Caco-2 (cell line): ENCODE measurements around the gene ETNK1. TPM values are rescaled to one million over a fixed set of nuclear protein-coding genes. Genes with fewer than 3 reads are reported as not detected.

Experiments used
- BruUV-seq: library from RNA; stranded (reverse); fragments of 400-500 nt; replicated peaks from 2 replicates; lab custom pipeline; 2021; lab: Mats Ljungman, UMichigan
- CTCF ChIA-PET: fragments of 300-600 bp; sonication (Branson Sonifier 250); formaldehyde crosslinking; loops from one replicate; lab custom pipeline; 2022; ENCODE audit warnings: antibody characterized with exemption; lab: Charles Lee
- POLR2A ChIA-PET: fragments of 300-600 bp; sonication (Branson Sonifier 250); formaldehyde crosslinking; loops from one replicate; lab custom pipeline; 2022; ENCODE audit warnings: antibody characterized with exemption; lab: Charles Lee
- DNase-seq, 2 experiments: peaks; one replicate each; pipeline versions ENCODE4 v3.0.0 to v3.0.0-alpha.2; 2020 to 2022
- H3K27me3 ChIP-seq: replicated peaks from 2 replicates; pipeline ENCODE4 v1.6.0; 2011; ENCODE audit warnings: low read length; ENCODE audit not compliant: control insufficient read depth, insufficient read depth
- H3K36me3 ChIP-seq: 2 replicates; pipeline ENCODE4 v1.5.1; 2011; ENCODE audit warnings: low read length; ENCODE audit not compliant: control insufficient read depth, insufficient read depth
- H3K4me1 ChIP-seq: fragments of 250-450 bp; sonication (Bioruptor Pico); 2 replicates; pipeline ENCODE4 v1.5.1; 2020; ENCODE audit warnings: mild to moderate bottlenecking
- H3K4me3 ChIP-seq: 2 replicates; pipeline ENCODE4 v1.5.1; 2011; ENCODE audit warnings: low read depth, mild to moderate bottlenecking, control low read depth, low read length
- H3K9me3 ChIP-seq: fragments of 250-450 bp; sonication (Bioruptor Pico); 2 replicates; pipeline ENCODE4 v1.5.1; 2020; ENCODE audit warnings: mild to moderate bottlenecking, moderate library complexity
- H3K27ac Mint-ChIP-seq: one replicate; pipeline ENCODE4 v1.8.0; 2022; ENCODE audit warnings: mixed read lengths; ENCODE audit not compliant: unreplicated experiment
- H3K27me3 Mint-ChIP-seq: one replicate; pipeline ENCODE4 v1.8.0; 2022; ENCODE audit warnings: mixed read lengths; ENCODE audit not compliant: insufficient read depth, unreplicated experiment
- H3K36me3 Mint-ChIP-seq: one replicate; pipeline ENCODE4 v1.8.0; 2022; ENCODE audit warnings: mild to moderate bottlenecking, mixed read lengths; ENCODE audit not compliant: insufficient read depth, unreplicated experiment
- H3K4me1 Mint-ChIP-seq: one replicate; pipeline ENCODE4 v1.8.0; 2022; ENCODE audit warnings: low read depth, mixed read lengths; ENCODE audit not compliant: unreplicated experiment
- H3K4me3 Mint-ChIP-seq: one replicate; pipeline ENCODE4 v1.8.0; 2022; ENCODE audit warnings: mild to moderate bottlenecking, moderate library complexity, mixed read lengths; ENCODE audit not compliant: unreplicated experiment
- H3K9me3 Mint-ChIP-seq: one replicate; pipeline ENCODE4 v1.8.0; 2022; ENCODE audit warnings: mixed read lengths; ENCODE audit not compliant: unreplicated experiment
- CTCF ChIP-seq, 2 experiments: fragments of 200-600 bp in 1 of 2; IDR thresholded peaks; 1 replicate in 1 of 2; 2 replicates in 1 of 2; pipeline versions ENCODE4 v1.5.1 to v1.8.0; 2011 to 2022; ENCODE audit warnings: antibody characterized with exemption in 1 of 2, control low read depth in 1 of 2, inconsistent platforms in 1 of 2, low read depth in 1 of 2, low read length in 1 of 2, mild to moderate bottlenecking in 1 of 2, moderate library complexity in 1 of 2; ENCODE audit not compliant: insufficient read depth in 1 of 2, severe bottlenecking in 1 of 2, unreplicated experiment in 1 of 2
- intact Hi-C: fragments of 100-400 bp; cut with micrococcal nuclease; formaldehyde crosslinking; loops from one replicate; pipeline ENCODE4 v1.10.0; 2022; ENCODE audit not compliant: unreplicated experiment
- total RNA-seq: library from RNA; stranded (reverse); gene quantifications from 2 replicates; pipeline ENCODE4 v1.2.3, GENCODE V29; 2022

ETNK1 gene
- total RNA-seq, 1 experiment from 2014 or later = 78.7 TPM

GRCh38 chr12:22719745-22720144 lies 94.8 kb downstream of the ETNK1 start:
- H3K36me3 Mint-ChIP-seq = no peaks in the 10 kb centered on the region
- POLR2A ChIA-PET = no interaction called here
- no peaks in the 10 kb centered on the region for H3K9me3 ChIP-seq

GRCh38 chr12:22722081-22722480 lies 97.1 kb downstream of the ETNK1 start:
- Histone ChIP-seq H3K4me1 (no peaks in the 10 kb centered on the region), H3K27me3 (peaks cover 2% of the 10 kb centered on the region), H3K4me3 (no peak overlapping the region), H3K36me3 (no peaks in the 10 kb centered on the region), H3K9me3 (no peaks in the 10 kb centered on the region)
- ChIA-PET POLR2A (no interaction called here), CTCF (no interaction called here)
- Mint-ChIP-seq H3K4me1 (no peaks in the 10 kb centered on the region), H3K9me3 (no peaks in the 10 kb centered on the region), H3K4me3 (no peak overlapping the region), H3K27ac (no peak overlapping the region), H3K36me3 (no peaks in the 10 kb centered on the region), H3K27me3 (peaks cover 13% of the 10 kb centered on the region)
- no peak for TF ChIP-seq CTCF (IDR thresholded peaks at IDR 0.05; ENCODE audit: insufficient read depth in 1 of 2, low read depth in 1 of 2, low read length in 1 of 2, severe bottlenecking in 1 of 2, unreplicated experiment in 1 of 2)
- BruUV-seq = no TSS peak
- intact Hi-C loops = no loop called here
- no peak for DNase-seq

More at GRCh38 chr12:22719745-22720144, 94.8 kb downstream of the ETNK1 start:
- H3K36me3 ChIP-seq = no peaks in the 10 kb centered on the region
- no peaks in the 10 kb centered on the region for H3K9me3 Mint-ChIP-seq
- intact Hi-C loops = loop anchor here (5.0 kb wide), 1 partner anchor 68 kb away; no protein-coding TSS in a partner anchor
- H3K27ac Mint-ChIP-seq = no peak overlapping the region
- H3K4me3 ChIP-seq = no peak overlapping the region
- TF ChIP-seq CTCF (IDR thresholded peaks at IDR 0.05; ENCODE audit: insufficient read depth in 1 of 2, low read depth in 1 of 2, low read length in 1 of 2, severe bottlenecking in 1 of 2, unreplicated experiment in 1 of 2) = no peak
- DNase-seq = no peak
- CTCF ChIA-PET = no interaction called here
- H3K4me3 Mint-ChIP-seq = no peak overlapping the region
- peaks cover 2% of the 10 kb centered on the region for H3K27me3 ChIP-seq
- H3K4me1 Mint-ChIP-seq = no peaks in the 10 kb centered on the region
- peaks cover 13% of the 10 kb centered on the region for H3K27me3 Mint-ChIP-seq
- no peaks in the 10 kb centered on the region for H3K4me1 ChIP-seq
- no TSS peak for BruUV-seq

- no peak for DNase-seq
- Mint-ChIP-seq H3K36me3 (no peaks in the 10 kb centered on the region), H3K27ac (no peak overlapping the region), H3K9me3 (no peaks in the 10 kb centered on the region), H3K4me1 (no peaks in the 10 kb centered on the region), H3K27me3 (peaks cover 13% of the 10 kb centered on the region), H3K4me3 (no peak overlapping the region)
- ChIA-PET CTCF (no interaction called here), POLR2A (no interaction called here)
- no peak for TF ChIP-seq CTCF (IDR thresholded peaks at IDR 0.05; ENCODE audit: insufficient read depth in 1 of 2, low read depth in 1 of 2, low read length in 1 of 2, severe bottlenecking in 1 of 2, unreplicated experiment in 1 of 2)
- Histone ChIP-seq H3K27me3 (peaks cover 2% of the 10 kb centered on the region), H3K4me3 (no peak overlapping the region), H3K36me3 (no peaks in the 10 kb centered on the region), H3K9me3 (no peaks in the 10 kb centered on the region), H3K4me1 (no peaks in the 10 kb centered on the region)
- intact Hi-C loops = no loop called here
- BruUV-seq = no TSS peak
Measured at GRCh38 chr12:22722779-22723178, 97.8 kb downstream of the ETNK1 start.
